HCT116 (cell line): Measurements from ENCODE around the gene HTRA3. TPM values are rescaled to one million over a fixed set of nuclear protein-coding genes. Genes with fewer than 3 reads are reported as not detected.

Experiments
- ATAC-seq: fragments of 200-7000 bp; cut with Tn5 transposase; 2 replicates; pipeline ENCODE4 v1.9.1; 2020; ENCODE audit warnings: mild to moderate bottlenecking, moderate library complexity
- BruUV-seq: library from RNA; stranded (reverse); fragments of 400-500 nt; replicated peaks from 2 replicates; lab custom pipeline; 2021; lab: Mats Ljungman, UMichigan
- CTCF ChIA-PET: fragments of 300-600 bp; sonication (Branson Sonifier 250); formaldehyde crosslinking; loops from one replicate; lab custom pipeline; 2021; ENCODE audit warnings: antibody characterized with exemption; lab: Charles Lee
- POLR2A ChIA-PET: fragments of 300-600, 350-600 bp; sonication (Branson Sonifier 250); formaldehyde crosslinking; loops from one replicate; lab custom pipeline; 2021; ENCODE audit warnings: antibody characterized with exemption; lab: Charles Lee
- RAD21 ChIA-PET, 2 experiments: fragments of 300-600 bp; sonication (Branson Sonifier 250); formaldehyde crosslinking; loops; one replicate each; lab custom pipeline; 2023; ENCODE audit warnings: low total read pairs in 2 of 2; ENCODE audit not compliant: uncharacterized antibody in 2 of 2, unreplicated experiment in 2 of 2, low non-redundant PET in 1 of 2; lab: Charles Lee
- DNase-seq: peaks from one replicate; pipeline ENCODE4 v3.0.0-alpha.2; 2010; ENCODE audit warnings: low read depth, low spot score
- H2AFZ ChIP-seq: fragments of 200-600 bp; shearing (Covaris generic), sonication (generic); 2 replicates; pipeline ENCODE4 v1.6.1; 2017; ENCODE audit warnings: low read depth, mixed run types, mixed read lengths, antibody characterized with exemption, low read length; ENCODE audit not compliant: poor library complexity, severe bottlenecking
- H3K27ac ChIP-seq: 2 replicates; pipeline ENCODE4 v1.5.1; 2012; ENCODE audit warnings: low read depth, low read length
- H3K27me3 ChIP-seq: fragments of 200-600 bp; sonication (generic); 2 replicates; pipeline ENCODE4 v1.6.1; 2016; ENCODE audit warnings: mixed run types, low read length, mixed read lengths; ENCODE audit not compliant: insufficient read depth
- H3K36me3 ChIP-seq, 2 experiments: fragments of 200-500 bp in 1 of 2; fragments of 200-600 bp in 1 of 2; sonication (Bioruptor generic) in 1 of 2; sonication (generic) in 1 of 2; 2 replicates each; pipeline versions ENCODE4 v1.5.1 to v1.6.1; 2014 to 2016; ENCODE audit warnings: low read length in 2 of 2, inconsistent platforms in 1 of 2, mixed read lengths in 1 of 2, mixed run types in 1 of 2; ENCODE audit not compliant: insufficient read depth in 2 of 2, control insufficient read depth in 1 of 2
- H3K4me1 ChIP-seq, 2 experiments: fragments of 200-600 bp in 1 of 2; sonication (generic) in 1 of 2; 2 replicates each; pipeline versions ENCODE4 v1.5.1 to v1.6.1; 2012 to 2017; ENCODE audit warnings: low read length in 2 of 2, inconsistent platforms in 1 of 2, mild to moderate bottlenecking in 1 of 2, mixed read lengths in 1 of 2, mixed run types in 1 of 2, moderate library complexity in 1 of 2; ENCODE audit not compliant: insufficient read depth in 2 of 2, control insufficient read depth in 1 of 2
- H3K4me2 ChIP-seq: fragments of 200-600 bp; sonication (generic); 2 replicates; pipeline ENCODE4 v1.6.1; 2017; ENCODE audit warnings: mixed run types, low read length, mixed read lengths
- H3K4me3 ChIP-seq, 2 experiments: fragments of 200-600 bp in 1 of 2; sonication (generic) in 1 of 2; replicated peaks in 1 of 2; 2 replicates each; pipeline ENCODE4 v1.5.1; 2011 to 2016; ENCODE audit warnings: low read length in 2 of 2, control low read depth in 1 of 2, low read depth in 1 of 2, mild to moderate bottlenecking in 1 of 2, mixed read lengths in 1 of 2, mixed run types in 1 of 2
- H3K79me2 ChIP-seq: fragments of 200-600 bp; sonication (generic); 2 replicates; pipeline ENCODE4 v1.6.1; 2017; ENCODE audit warnings: mild to moderate bottlenecking, mixed run types, low read length, moderate library complexity, mixed read lengths; ENCODE audit not compliant: insufficient read depth
- H3K9ac ChIP-seq: fragments of 200-600 bp; sonication (generic); 2 replicates; pipeline ENCODE4 v1.6.1; 2016; ENCODE audit warnings: low read length, mixed read lengths
- H3K9me2 ChIP-seq: fragments of 200-600 bp; sonication (generic), shearing (Covaris generic); 2 replicates; pipeline ENCODE4 v1.6.1; 2017; ENCODE audit warnings: mixed run types, mild to moderate bottlenecking, moderate library complexity; ENCODE audit not compliant: insufficient read depth
- H3K9me3 ChIP-seq, 2 experiments: fragments of 200-500 bp in 1 of 2; fragments of 200-600 bp in 1 of 2; sonication (Bioruptor generic) in 1 of 2; sonication (generic) in 1 of 2; 2 replicates each; pipeline ENCODE4 v1.6.1; 2014 to 2017; ENCODE audit warnings: low read length in 2 of 2, mixed read lengths in 2 of 2, inconsistent platforms in 1 of 2, low read depth in 1 of 2, mild to moderate bottlenecking in 1 of 2, mixed run types in 1 of 2, moderate library complexity in 1 of 2; ENCODE audit not compliant: control insufficient read depth in 1 of 2, insufficient read depth in 1 of 2
- H4K20me1 ChIP-seq: fragments of 200-600 bp; sonication (generic), shearing (Covaris generic); 2 replicates; pipeline ENCODE4 v1.6.1; 2017; ENCODE audit warnings: mixed run types, mild to moderate bottlenecking, moderate library complexity; ENCODE audit not compliant: insufficient read depth
- CBX3 ChIP-seq: IDR thresholded peaks from 2 replicates; pipeline ENCODE4 v1.6.1; 2012; ENCODE audit warnings: low read depth
- CEBPB ChIP-seq: IDR thresholded peaks from 2 replicates; pipeline ENCODE4 v1.6.1; 2012; ENCODE audit warnings: low read depth
- EGR1 ChIP-seq: IDR thresholded peaks from 2 replicates; pipeline ENCODE4 v1.6.1; 2012; ENCODE audit warnings: low read depth
- ELF1 ChIP-seq: IDR thresholded peaks from 2 replicates; pipeline ENCODE4 v1.6.1; 2012; ENCODE audit warnings: low read depth, borderline replicate concordance
- EZH2 ChIP-seq: fragments of 200-600 bp; sonication (generic); IDR thresholded peaks from 2 replicates; pipeline ENCODE4 v1.6.1; 2017; ENCODE audit warnings: antibody characterized with exemption, mixed run types
- FOSL1 ChIP-seq: IDR thresholded peaks from 2 replicates; pipeline ENCODE4 v1.6.1; 2012; ENCODE audit warnings: low read depth
- JUND ChIP-seq: IDR thresholded peaks from 2 replicates; pipeline ENCODE4 v1.6.1; 2012
- POLR2A ChIP-seq: IDR thresholded peaks from 2 replicates; pipeline ENCODE4 v1.7.0; 2011; ENCODE audit warnings: borderline replicate concordance; ENCODE audit not compliant: insufficient read depth, insufficient read length; ENCODE audit errors: extremely low read depth
- POLR2AphosphoS5 ChIP-seq: IDR thresholded peaks from 2 replicates; pipeline ENCODE4 v1.6.1; 2011; ENCODE audit warnings: mild to moderate bottlenecking, low read depth, low read length, moderate library complexity
- RAD21 ChIP-seq: IDR thresholded peaks from 2 replicates; pipeline ENCODE4 v1.6.1; 2012; ENCODE audit warnings: low read depth, mild to moderate bottlenecking
- SIN3A ChIP-seq: IDR thresholded peaks from 2 replicates; pipeline ENCODE4 v1.6.1; 2012; ENCODE audit warnings: low read depth
- SP1 ChIP-seq: IDR thresholded peaks from 2 replicates; pipeline ENCODE4 v1.6.1; 2012; ENCODE audit warnings: low read depth
- SRF ChIP-seq: IDR thresholded peaks from 2 replicates; pipeline ENCODE4 v1.6.1; 2012; ENCODE audit warnings: low read depth
- TCF7L2 ChIP-seq: IDR thresholded peaks from 2 replicates; pipeline ENCODE4 v1.7.0; 2011; ENCODE audit warnings: borderline replicate concordance, inconsistent platforms; ENCODE audit not compliant: insufficient read depth, insufficient read length; ENCODE audit errors: extremely low read depth
- YY1 ChIP-seq: IDR thresholded peaks from 2 replicates; pipeline ENCODE4 v1.6.1; 2011; ENCODE audit warnings: low read length, low read depth, moderate library complexity, mild to moderate bottlenecking; ENCODE audit not compliant: insufficient replicate concordance; ENCODE audit errors: extremely low read depth
- ZBTB33 ChIP-seq: IDR thresholded peaks from 2 replicates; pipeline ENCODE4 v1.6.1; 2011; ENCODE audit warnings: mild to moderate bottlenecking, low read length, moderate library complexity; ENCODE audit not compliant: insufficient replicate concordance; ENCODE audit errors: extremely low read depth
- ZFX ChIP-seq: fragments of 450-650 bp; IDR thresholded peaks from 2 replicates; pipeline ENCODE4 v1.6.1; 2017
- ZNF274 ChIP-seq: fragments of 200-500 bp; sonication (Bioruptor generic); IDR thresholded peaks from 2 replicates; pipeline ENCODE4 v1.6.1; 2014; ENCODE audit warnings: mild to moderate bottlenecking, low read depth, low read length, inconsistent platforms
- intact Hi-C: fragments of 100-400 bp; cut with micrococcal nuclease; formaldehyde crosslinking; loops from 2 replicates; pipeline ENCODE4 v1.10.0; 2022
- total RNA-seq: library from RNA; stranded (reverse); gene quantifications from one replicate; pipeline ENCODE4 v1.2.1, GENCODE V29; 2021; ENCODE audit not compliant: unreplicated experiment
- TF ChIP-seq, protein P1 (sequence below): IDR thresholded peaks from 2 replicates; pipeline ENCODE4 v1.6.1; 2012
- TF ChIP-seq, protein P2 (sequence below): IDR thresholded peaks from 2 replicates; pipeline ENCODE4 v1.6.1; 2012; ENCODE audit warnings: low read depth

The HTRA3 gene
- total RNA-seq, 1 experiment from 2014 or later: not detected

GRCh38 chr4:8259743-8260430, 9.7 kb upstream of the HTRA3 start (continued):
- TF ChIP-seq YY1 (no peak), EZH2 (no peak), CBX3 (no peak), POLR2A (no peak), SRF (no peak), ZFX (no peak), RAD21 (no peak), ELF1 (no peak), CEBPB (no peak)
- TF ChIP-seq, protein P1, sequence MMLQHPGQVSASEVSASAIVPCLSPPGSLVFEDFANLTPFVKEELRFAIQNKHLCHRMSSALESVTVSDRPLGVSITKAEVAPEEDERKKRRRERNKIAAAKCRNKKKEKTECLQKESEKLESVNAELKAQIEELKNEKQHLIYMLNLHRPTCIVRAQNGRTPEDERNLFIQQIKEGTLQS: no peak

GRCh38 chr4:8260656-8261111, 8.9 kb upstream of the HTRA3 start:
- intact Hi-C loops: no loop called here
- no peaks in the 10 kb centered on the region for H3K9me3 ChIP-seq
- H3K4me1 ChIP-seq: no peaks in the 10 kb centered on the region
- H3K27ac ChIP-seq: no peak overlapping the region
- H3K9me2 ChIP-seq: no peaks in the 10 kb centered on the region
- POLR2A ChIA-PET: no interaction called here
- H4K20me1 ChIP-seq: no peaks in the 10 kb centered on the region
- no peak overlapping the region for H2AFZ ChIP-seq
- DNase-seq (no peak), ATAC-seq (no peak)
- no peaks in the 10 kb centered on the region for H3K27me3 ChIP-seq
- RAD21 ChIA-PET: no interaction called here
- no peak overlapping the region for H3K9ac ChIP-seq
- no peak overlapping the region for H3K4me3 ChIP-seq
- no TSS peak for BruUV-seq
- no peak overlapping the region for H3K4me2 ChIP-seq
- CTCF ChIA-PET: no interaction called here
- no peaks in the 10 kb centered on the region for H3K36me3 ChIP-seq
- no peaks in the 10 kb centered on the region for H3K79me2 ChIP-seq
- TF ChIP-seq CEBPB (no peak), SP1 (no peak), ZBTB33 (no peak), TCF7L2 (no peak), ZNF274 (no peak), EGR1 (no peak), POLR2AphosphoS5 (no peak), EZH2 (no peak), JUND (no peak), ZFX (no peak), POLR2A (no peak), FOSL1 (no peak), SIN3A (no peak), ELF1 (no peak)
- TF ChIP-seq, protein P1: no peak
- TF ChIP-seq, protein P2, sequence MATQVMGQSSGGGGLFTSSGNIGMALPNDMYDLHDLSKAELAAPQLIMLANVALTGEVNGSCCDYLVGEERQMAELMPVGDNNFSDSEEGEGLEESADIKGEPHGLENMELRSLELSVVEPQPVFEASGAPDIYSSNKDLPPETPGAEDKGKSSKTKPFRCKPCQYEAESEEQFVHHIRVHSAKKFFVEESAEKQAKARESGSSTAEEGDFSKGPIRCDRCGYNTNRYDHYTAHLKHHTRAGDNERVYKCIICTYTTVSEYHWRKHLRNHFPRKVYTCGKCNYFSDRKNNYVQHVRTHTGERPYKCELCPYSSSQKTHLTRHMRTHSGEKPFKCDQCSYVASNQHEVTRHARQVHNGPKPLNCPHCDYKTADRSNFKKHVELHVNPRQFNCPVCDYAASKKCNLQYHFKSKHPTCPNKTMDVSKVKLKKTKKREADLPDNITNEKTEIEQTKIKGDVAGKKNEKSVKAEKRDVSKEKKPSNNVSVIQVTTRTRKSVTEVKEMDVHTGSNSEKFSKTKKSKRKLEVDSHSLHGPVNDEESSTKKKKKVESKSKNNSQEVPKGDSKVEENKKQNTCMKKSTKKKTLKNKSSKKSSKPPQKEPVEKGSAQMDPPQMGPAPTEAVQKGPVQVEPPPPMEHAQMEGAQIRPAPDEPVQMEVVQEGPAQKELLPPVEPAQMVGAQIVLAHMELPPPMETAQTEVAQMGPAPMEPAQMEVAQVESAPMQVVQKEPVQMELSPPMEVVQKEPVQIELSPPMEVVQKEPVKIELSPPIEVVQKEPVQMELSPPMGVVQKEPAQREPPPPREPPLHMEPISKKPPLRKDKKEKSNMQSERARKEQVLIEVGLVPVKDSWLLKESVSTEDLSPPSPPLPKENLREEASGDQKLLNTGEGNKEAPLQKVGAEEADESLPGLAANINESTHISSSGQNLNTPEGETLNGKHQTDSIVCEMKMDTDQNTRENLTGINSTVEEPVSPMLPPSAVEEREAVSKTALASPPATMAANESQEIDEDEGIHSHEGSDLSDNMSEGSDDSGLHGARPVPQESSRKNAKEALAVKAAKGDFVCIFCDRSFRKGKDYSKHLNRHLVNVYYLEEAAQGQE: no peak
